OCI-LY1 (cell line): ENCODE measurements around the gene KLHL8.

Experiments
- H2AFZ ChIP-seq: fragments of 200-600 bp; sonication (generic), shearing (Covaris generic); 2 replicates; pipeline ENCODE4 v1.6.0; 2014; ENCODE audit warnings: antibody characterized with exemption, mild to moderate bottlenecking, low read length
- H3F3A ChIP-seq: fragments of 200-600 bp; sonication (generic), shearing (Covaris generic); 2 replicates; pipeline ENCODE4 v1.6.0; 2014; ENCODE audit warnings: mild to moderate bottlenecking, antibody characterized with exemption, low read length, moderate library complexity; ENCODE audit not compliant: insufficient read depth
- H3K27ac ChIP-seq: fragments of 200-600 bp; sonication (generic); 2 replicates; pipeline ENCODE4 v1.5.1; 2014; ENCODE audit warnings: low read length, mixed run types, mild to moderate bottlenecking, low read depth; ENCODE audit not compliant: poor library complexity, severe bottlenecking
- H3K27me3 ChIP-seq: fragments of 200-600 bp; sonication (generic); 2 replicates; pipeline ENCODE4 v1.6.0; 2014; ENCODE audit warnings: antibody characterized with exemption, mild to moderate bottlenecking, low read length, moderate library complexity; ENCODE audit not compliant: insufficient read depth
- H3K36me3 ChIP-seq: fragments of 200-600 bp; sonication (generic); 2 replicates; pipeline ENCODE4 v1.6.1; 2014; ENCODE audit warnings: mild to moderate bottlenecking, antibody characterized with exemption, low read length, moderate library complexity, mixed read lengths; ENCODE audit not compliant: insufficient read depth
- H3K4me1 ChIP-seq: fragments of 200-600 bp; sonication (generic); 2 replicates; pipeline ENCODE4 v1.5.1; 2014; ENCODE audit warnings: mild to moderate bottlenecking, low read length, moderate library complexity; ENCODE audit not compliant: insufficient read depth, severe bottlenecking
- H3K4me2 ChIP-seq: fragments of 200-600 bp; sonication (generic), shearing (Covaris generic); 2 replicates; pipeline ENCODE4 v1.6.1; 2014; ENCODE audit warnings: low read length
- H3K4me3 ChIP-seq: fragments of 200-600 bp; sonication (generic); 2 replicates; pipeline ENCODE4 v1.5.1; 2014; ENCODE audit warnings: low read length, low read depth, mild to moderate bottlenecking, mixed read lengths; ENCODE audit not compliant: poor library complexity, severe bottlenecking
- H3K79me2 ChIP-seq: fragments of 200-600 bp; shearing (Covaris generic); 2 replicates; pipeline ENCODE4 v1.6.1; 2016; ENCODE audit warnings: mixed run types, low read length, mixed read lengths; ENCODE audit not compliant: insufficient read depth
- H3K9ac ChIP-seq: fragments of 200-600 bp; sonication (generic), shearing (Covaris generic); 2 replicates; pipeline ENCODE4 v1.6.1; 2014; ENCODE audit warnings: mild to moderate bottlenecking, low read length, mixed read lengths
- H3K9me2 ChIP-seq: fragments of 200-600 bp; sonication (generic), shearing (Covaris generic); 2 replicates; pipeline ENCODE4 v1.6.1; 2014; ENCODE audit warnings: low read depth, mild to moderate bottlenecking, low read length, mixed read lengths
- H3K9me3 ChIP-seq: fragments of 200-600 bp; shearing (Covaris generic); 2 replicates; pipeline ENCODE4 v1.6.1; 2014; ENCODE audit warnings: low read length, mixed read lengths
- H4K20me1 ChIP-seq: fragments of 200-600 bp; sonication (generic), shearing (Covaris generic); 2 replicates; pipeline ENCODE4 v1.6.0; 2016; ENCODE audit warnings: mild to moderate bottlenecking, low read length; ENCODE audit not compliant: insufficient read depth
- CTCF ChIP-seq: fragments of 200-600 bp; sonication (generic), shearing (Covaris generic); IDR thresholded peaks from 2 replicates; pipeline ENCODE4 v1.5.1; 2017; ENCODE audit warnings: mild to moderate bottlenecking, antibody characterized with exemption, low read length, moderate library complexity, mixed read lengths
- EZH2 ChIP-seq: fragments of 200-600 bp; sonication (generic), shearing (Covaris generic); IDR thresholded peaks from 2 replicates; pipeline ENCODE4 v1.8.0; 2017; ENCODE audit warnings: borderline replicate concordance, mixed run types, mild to moderate bottlenecking, antibody characterized with exemption, low read length, moderate library complexity, mixed read lengths

Gene KLHL8

GRCh38 chr4:87192145-87192919 is 28.1 kb downstream of the KLHL8 start:
- peaks cover 12% of the 10 kb centered on the region for H3K36me3 ChIP-seq
- no peaks in the 10 kb centered on the region for H3K4me1 ChIP-seq
- no peak overlapping the region for H3K4me2 ChIP-seq
- TF ChIP-seq EZH2 (no peak), CTCF (no peak)
- no peaks in the 10 kb centered on the region for H3F3A ChIP-seq
- H3K4me3 ChIP-seq = no peak overlapping the region
- H3K27ac ChIP-seq = no peak overlapping the region
- no peak overlapping the region for H2AFZ ChIP-seq
- H3K9me3 ChIP-seq = 0 out of 2 replicates have a peak, but pooled peaks cover 3% of the 10 kb centered on the region
- no peak overlapping the region for H3K9ac ChIP-seq
- H3K79me2 ChIP-seq = peaks cover 22% of the 10 kb centered on the region
- no peaks in the 10 kb centered on the region for H3K27me3 ChIP-seq
- no peaks in the 10 kb centered on the region for H4K20me1 ChIP-seq
- H3K9me2 ChIP-seq = no peaks in the 10 kb centered on the region

DNA sequence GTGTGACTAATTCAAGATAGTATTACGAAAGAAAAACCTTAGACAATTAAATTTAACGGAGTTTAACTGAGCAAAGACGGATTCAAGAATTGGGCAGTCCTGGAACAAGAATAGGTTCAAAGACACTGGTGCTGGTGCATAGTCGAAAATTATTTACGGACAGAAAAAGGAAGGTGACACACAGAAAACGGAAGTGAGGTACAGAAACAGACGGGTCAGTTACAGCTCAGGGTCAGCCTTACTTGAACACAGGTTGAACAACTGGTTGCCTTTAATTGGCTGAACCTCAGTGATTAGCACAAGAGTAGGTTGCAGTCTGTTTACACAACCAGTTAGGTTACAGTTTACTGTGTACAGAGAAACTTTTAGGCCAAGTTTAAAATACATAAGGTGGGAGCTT is 31.5 kb downstream of the KLHL8 start:
- H3K9me2 ChIP-seq = no peaks in the 10 kb centered on the region
- H3K9me3 ChIP-seq = 0 out of 2 replicates have a peak, but pooled peaks cover 3% of the 10 kb centered on the region
- H3K4me3 ChIP-seq = no peak overlapping the region
- peaks cover 12% of the 10 kb centered on the region for H3K36me3 ChIP-seq
- H3K27ac ChIP-seq = no peak overlapping the region
- H4K20me1 ChIP-seq = no peaks in the 10 kb centered on the region
- peaks cover 6% of the 10 kb centered on the region for H3K79me2 ChIP-seq
- no peak overlapping the region for H2AFZ ChIP-seq
- no peak overlapping the region for H3K9ac ChIP-seq
- H3F3A ChIP-seq = no peaks in the 10 kb centered on the region
- no peaks in the 10 kb centered on the region for H3K27me3 ChIP-seq
- no peak for TF ChIP-seq CTCF
- no peak for TF ChIP-seq EZH2
- no peak overlapping the region for H3K4me2 ChIP-seq
- H3K4me1 ChIP-seq = no peaks in the 10 kb centered on the region

DNA sequence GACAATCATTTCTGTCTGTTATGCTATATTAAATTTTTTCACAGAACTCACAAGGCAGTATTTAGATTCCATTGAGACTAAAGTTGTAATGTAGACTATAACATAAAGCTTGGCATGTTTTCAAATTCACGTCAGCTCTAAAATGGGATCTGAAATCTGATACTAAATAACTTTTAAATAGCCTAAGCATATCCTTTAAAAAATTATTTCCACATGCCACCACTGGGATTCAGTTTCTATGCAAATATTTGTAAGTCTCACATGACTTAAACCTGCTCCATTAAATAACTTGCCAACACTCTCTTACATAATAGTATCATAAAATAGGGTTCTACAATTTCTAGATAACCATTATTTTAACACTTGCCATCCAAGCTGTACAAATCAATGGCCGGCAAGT is 32.4 kb downstream of the KLHL8 start:
- no peaks in the 10 kb centered on the region for H3K4me1 ChIP-seq
- H3K27me3 ChIP-seq = no peaks in the 10 kb centered on the region
- no peak overlapping the region for H3K27ac ChIP-seq
- no peaks in the 10 kb centered on the region for H4K20me1 ChIP-seq
- H2AFZ ChIP-seq = no peak overlapping the region
- H3K79me2 ChIP-seq = peaks cover 6% of the 10 kb centered on the region
- H3K9me3 ChIP-seq = 0 out of 2 replicates have a peak, but pooled peaks cover 3% of the 10 kb centered on the region
- no peaks in the 10 kb centered on the region for H3K9me2 ChIP-seq
- H3K4me3 ChIP-seq = no peak overlapping the region
- peaks cover 12% of the 10 kb centered on the region for H3K36me3 ChIP-seq
- no peak overlapping the region for H3K9ac ChIP-seq
- no peak for TF ChIP-seq EZH2
- TF ChIP-seq CTCF = no peak
- no peaks in the 10 kb centered on the region for H3F3A ChIP-seq
- H3K4me2 ChIP-seq = no peak overlapping the region
